ENCODE measurements around the gene KRTAP9-4.
"Not testable (repeated sequence)": the region's sequence is repeated elsewhere in the genome, so short reads cannot be mapped to it uniquely, and the experiment has no call there.

Gene KRTAP9-4

DNA sequence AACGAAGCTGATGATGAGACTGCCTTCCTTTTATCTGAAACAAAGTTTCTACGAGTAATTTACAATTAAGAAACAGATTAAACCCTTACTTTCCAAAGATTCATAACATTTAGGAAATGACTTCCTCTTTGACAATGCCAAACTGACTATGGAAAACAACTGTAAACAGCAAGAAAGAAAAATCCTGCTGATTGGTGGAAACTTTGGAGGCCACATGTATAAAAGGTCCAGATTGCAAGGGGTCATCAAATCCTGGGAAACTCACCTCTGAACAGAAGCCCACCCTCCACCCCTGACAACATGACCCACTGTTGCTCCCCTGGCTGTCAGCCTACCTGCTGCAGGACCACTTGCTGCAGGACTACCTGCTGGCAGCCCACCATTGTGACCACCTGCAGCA is 15.6 kb downstream of the KRTAP9-4 start, which contains the start of gene KRTAP9-6:
Gene KRTAP9-6, plus strand, starts transcription at position 301 of the 400 bp plus-strand sequence. Its CDS starts 0 bp downstream, at position 301.
- DNase-seq = no peak

DNA sequence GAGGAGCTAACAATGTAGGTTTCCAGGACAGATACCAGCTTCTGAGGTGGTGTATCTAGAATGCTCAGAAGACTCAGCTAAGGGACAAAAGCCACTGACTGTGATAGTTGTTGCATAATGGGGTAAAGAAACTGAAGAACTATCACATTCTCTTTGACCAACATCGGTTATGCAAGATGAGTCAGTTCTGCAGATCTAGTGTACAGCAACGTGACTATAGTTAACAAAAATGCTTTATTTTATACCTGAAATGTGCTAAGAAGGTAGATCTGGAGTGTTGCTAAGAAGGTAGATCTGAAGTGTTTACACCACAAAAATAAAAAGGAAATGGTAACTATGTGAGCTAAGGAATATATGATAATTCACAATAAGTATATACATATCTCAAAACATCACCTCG is 18.2 kb downstream of the KRTAP9-4 start:
- no peak for DNase-seq

- DNase-seq = not testable (repeated sequence)
These were observed 21.8 kb downstream of the KRTAP9-4 start for GRCh38 chr17:41271323-41271722.

GRCh38 chr17:41271858-41272257 is 22.4 kb downstream of the KRTAP9-4 start:
- no peak for DNase-seq

GRCh38 chr17:41275648-41276190 is 26.2 kb downstream of the KRTAP9-4 start, which contains the start of gene KRTAP9-7:
Gene KRTAP9-7 (plus strand): TSS chr17:41275698. CDS start chr17:41275698, 0 bp downstream.
- DNase-seq = not testable (repeated sequence)

DNA sequence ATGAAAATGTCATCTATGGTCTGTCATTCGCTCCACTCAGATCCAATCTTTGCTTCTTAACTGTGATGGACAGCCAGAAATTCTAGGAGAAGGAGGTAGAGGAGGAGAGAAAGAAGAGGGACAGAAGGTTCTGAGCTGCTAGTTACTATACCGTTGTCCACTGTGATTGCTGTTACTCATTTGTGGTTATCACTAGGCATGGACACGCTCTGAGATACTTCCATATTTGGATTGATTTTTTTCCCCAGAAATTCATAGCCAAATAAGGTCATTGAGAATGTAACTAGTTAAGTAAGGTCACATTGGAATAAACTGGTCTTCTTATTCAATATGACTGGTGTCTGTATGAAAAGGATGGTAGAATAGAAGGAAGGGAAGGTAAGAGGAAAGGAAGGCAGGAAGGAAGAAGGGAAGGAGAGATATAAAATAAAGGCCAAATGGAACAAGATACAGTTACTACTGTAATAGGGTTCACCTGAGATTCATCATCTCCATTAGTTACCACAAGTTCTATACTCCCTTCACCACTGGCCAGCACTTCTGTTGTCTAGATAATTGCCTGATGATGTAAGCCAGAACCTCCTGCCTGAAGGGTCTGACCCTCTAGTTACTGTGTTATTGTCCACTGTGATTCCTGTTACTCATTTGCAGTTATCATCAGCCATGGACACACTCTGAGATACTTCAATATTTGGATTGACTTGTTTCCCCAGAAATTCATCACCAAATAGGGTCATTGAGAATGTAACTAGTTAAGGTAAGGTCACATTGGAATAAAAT is 28.9 kb downstream of the KRTAP9-4 start:
- no peak for DNase-seq

GRCh38 chr17:41284043-41284442 is 34.6 kb downstream of the KRTAP9-4 start:
- DNase-seq = no peak

DNA sequence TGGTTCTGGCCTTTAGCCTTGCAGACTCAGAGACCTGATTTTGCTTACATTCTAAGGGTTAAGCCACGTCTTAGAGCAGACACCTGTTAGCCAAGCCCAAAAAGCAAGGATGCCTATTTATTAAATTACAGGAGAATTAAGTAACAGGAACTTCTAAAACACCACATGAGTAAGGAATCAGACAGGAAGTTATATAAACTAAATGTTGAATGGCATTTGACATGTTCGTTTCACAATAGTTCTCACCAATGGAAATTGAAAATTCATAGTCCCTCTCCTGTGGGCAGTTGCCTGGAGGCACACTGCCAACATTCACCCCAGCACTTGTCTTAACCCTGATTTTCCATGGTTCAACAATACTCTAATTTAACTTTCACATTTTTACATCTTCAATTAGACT is 35.1 kb downstream of the KRTAP9-4 start:
- no peak for DNase-seq

- no peak for DNase-seq
These were observed 37.6 kb downstream of the KRTAP9-4 start for GRCh38 chr17:41287050-41287449.

GRCh38 chr17:41294016-41294415 is 44.5 kb downstream of the KRTAP9-4 start:
- DNase-seq = no peak

DNA sequence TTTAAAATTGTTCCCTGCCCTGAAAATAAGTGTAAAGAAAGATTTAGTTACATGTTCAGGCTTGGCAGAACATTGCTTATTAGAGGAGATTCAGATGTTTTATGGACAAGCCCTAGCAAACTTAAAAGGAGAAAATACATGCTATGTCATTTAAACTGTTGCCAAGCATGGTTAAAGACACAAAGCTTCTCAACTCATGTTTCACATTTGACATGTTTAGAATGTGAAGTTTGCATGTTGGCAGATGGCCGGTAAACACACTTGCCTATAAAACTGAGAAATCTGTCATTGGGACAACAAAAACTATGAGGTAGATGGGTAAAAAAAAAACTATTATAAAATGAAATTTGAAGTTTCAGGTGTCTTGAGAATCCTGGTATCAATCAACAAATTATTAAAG is 47.4 kb downstream of the KRTAP9-4 start:
- DNase-seq = no peak

- DNase-seq = no peak
These were observed 49.1 kb downstream of the KRTAP9-4 start for GRCh38 chr17:41298458-41299135.

All from activated CD4-positive, alpha-beta T cell treated with anti-CD3 and anti-CD28 coated beads for 4 hours (primary cell).